Endodermal cell (in vitro differentiated cells): ENCODE results near the gene WDR38. TPM values are rescaled to one million over a fixed set of nuclear protein-coding genes. Genes with fewer than 3 reads are reported as not detected.

Experiments used
- DNase-seq: peaks from one replicate; pipeline ENCODE4 v3.0.0-alpha.2; 2017
- H3K27ac ChIP-seq: 2 replicates; pipeline ENCODE4 v1.5.1; 2013; ENCODE audit warnings: mild to moderate bottlenecking, low read depth, low read length, moderate library complexity
- H3K27me3 ChIP-seq: 2 replicates; pipeline ENCODE4 v1.6.1; 2013; ENCODE audit warnings: mild to moderate bottlenecking, low read length, moderate library complexity; ENCODE audit not compliant: insufficient read depth, control insufficient read depth, poor library complexity, severe bottlenecking
- H3K36me3 ChIP-seq: 2 replicates; pipeline ENCODE4 v1.7.0; 2013; ENCODE audit warnings: mild to moderate bottlenecking, low read length, moderate library complexity; ENCODE audit not compliant: control insufficient read depth, insufficient read depth
- H3K4me1 ChIP-seq: one replicate; pipeline ENCODE4 v1.7.0; 2013; ENCODE audit warnings: low read length; ENCODE audit not compliant: control insufficient read depth, insufficient read depth
- H3K4me3 ChIP-seq: 2 replicates; pipeline ENCODE4 v1.5.1; 2013; ENCODE audit warnings: mild to moderate bottlenecking, low read length, moderate library complexity
- H3K9ac ChIP-seq: 2 replicates; pipeline ENCODE4 v1.6.1; 2013; ENCODE audit warnings: mild to moderate bottlenecking, low read length, moderate library complexity; ENCODE audit not compliant: poor library complexity, severe bottlenecking; ENCODE audit errors: extremely low read depth
- H3K9me3 ChIP-seq: 2 replicates; pipeline ENCODE4 v1.6.1; 2013; ENCODE audit warnings: mild to moderate bottlenecking, low read length, moderate library complexity; ENCODE audit not compliant: control insufficient read depth
- H3K27ac Mint-ChIP-seq: 2 replicates; pipeline ENCODE4 v1.8.0; 2020; ENCODE audit warnings: mixed read lengths
- H3K27me3 Mint-ChIP-seq: 2 replicates; pipeline ENCODE4 v1.8.0; 2021; ENCODE audit warnings: mild to moderate bottlenecking, mixed read lengths; ENCODE audit not compliant: insufficient read depth
- H3K36me3 Mint-ChIP-seq: 2 replicates; pipeline ENCODE4 v1.8.0; 2020; ENCODE audit warnings: low read depth, mixed read lengths
- H3K4me1 Mint-ChIP-seq: 2 replicates; pipeline ENCODE4 v1.8.0; 2020; ENCODE audit warnings: mixed read lengths
- H3K4me3 Mint-ChIP-seq: 2 replicates; pipeline ENCODE4 v1.8.0; 2020; ENCODE audit warnings: mild to moderate bottlenecking, moderate library complexity, mixed read lengths
- H3K9me3 Mint-ChIP-seq: 2 replicates; pipeline ENCODE4 v1.8.0; 2020; ENCODE audit warnings: mild to moderate bottlenecking, mixed read lengths
- CTCF ChIP-seq: fragments of 200-600 bp; sonication (generic); conservative IDR thresholded peaks from 2 replicates; pipeline ENCODE4 v1.5.0; 2021; ENCODE audit warnings: antibody characterized with exemption, mild to moderate bottlenecking
- WGBS, 2 experiments: methylation state at CpG; one replicate each; pipeline versions ENCODE4 v1.1.5 to v1.1.7; 2013; ENCODE audit warnings: missing lambda C conversion rate in 2 of 2, mixed read lengths in 1 of 2; ENCODE audit not compliant: insufficient coverage in 1 of 2, insufficient read length in 1 of 2; 5-methylcytosine and 5-hydroxymethylcytosine counted together
- total RNA-seq, 2 donors: library from RNA; stranded (reverse); fragmentation: NEBNext Ultra II Directional in 1 of 2; extraction: Animal tissue kit (Norgen Biotek cat#: 25700) in 1 of 2; gene quantifications; 2 replicates in 1 of 2; 3 replicates in 1 of 2; pipeline ENCODE4 v1.2.1, GENCODE V29; 2021

Gene WDR38
- total RNA-seq, 2 donors from 2014 or later = not detected

DNA sequence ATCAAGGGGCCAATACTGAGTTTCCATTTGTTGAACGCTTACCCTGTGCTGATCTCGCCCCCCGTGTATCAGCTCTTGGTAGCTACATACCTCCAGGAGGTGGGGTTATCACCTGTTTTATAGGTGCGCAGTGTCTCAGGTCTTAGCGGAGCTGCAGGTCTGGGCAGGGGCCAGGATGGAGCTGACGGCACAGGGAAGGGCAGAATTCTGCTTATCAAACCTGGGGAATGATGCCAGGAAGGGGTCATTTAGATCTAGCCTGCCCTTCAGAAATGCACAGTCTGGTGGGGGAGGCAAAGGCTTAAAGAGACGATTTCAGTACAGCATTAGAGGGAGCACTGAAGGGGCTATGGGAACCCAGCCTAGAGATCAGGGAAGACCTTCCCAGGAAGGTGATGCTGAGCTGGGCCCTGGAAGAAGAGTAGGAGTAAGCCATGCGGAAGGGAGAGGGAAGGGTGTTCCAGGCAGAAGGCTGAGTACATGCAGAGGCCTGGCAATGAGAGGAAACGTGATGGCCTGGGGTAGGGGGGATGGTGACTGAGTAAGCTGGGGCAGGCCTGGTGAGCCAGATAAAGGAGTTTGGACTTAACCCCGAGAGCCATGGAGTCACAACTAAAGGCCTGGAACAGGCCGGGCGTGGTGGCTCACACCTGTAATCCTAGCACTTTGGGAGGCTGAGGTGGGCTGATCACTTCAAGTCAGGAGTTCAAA lies 44.9 kb upstream of the WDR38 start:
- Histone ChIP-seq H3K4me3 (no peak overlapping the region), H3K4me1 (peaks cover 7% of the 10 kb centered on the region), H3K36me3 (no peaks in the 10 kb centered on the region), H3K27me3 (no peaks in the 10 kb centered on the region), H3K9me3 (no peaks in the 10 kb centered on the region), H3K9ac (no peak overlapping the region), H3K27ac (peak overlapping the region; percentile 16)
- 96% methylated on average over 8 to 12 of the region's 12 CpGs for WGBS, 2 experiments
- H3K9me3 Mint-ChIP-seq = no peaks in the 10 kb centered on the region
- peak; percentile 49 for DNase-seq
- H3K27me3 Mint-ChIP-seq = no peaks in the 10 kb centered on the region
- peaks cover 19% of the 10 kb centered on the region for H3K36me3 Mint-ChIP-seq
- TF ChIP-seq CTCF = no peak
- peak overlapping the region; percentile 69 for H3K27ac Mint-ChIP-seq
- H3K4me1 Mint-ChIP-seq = peaks cover 18% of the 10 kb centered on the region
- H3K4me3 Mint-ChIP-seq = no peak overlapping the region

DNA sequence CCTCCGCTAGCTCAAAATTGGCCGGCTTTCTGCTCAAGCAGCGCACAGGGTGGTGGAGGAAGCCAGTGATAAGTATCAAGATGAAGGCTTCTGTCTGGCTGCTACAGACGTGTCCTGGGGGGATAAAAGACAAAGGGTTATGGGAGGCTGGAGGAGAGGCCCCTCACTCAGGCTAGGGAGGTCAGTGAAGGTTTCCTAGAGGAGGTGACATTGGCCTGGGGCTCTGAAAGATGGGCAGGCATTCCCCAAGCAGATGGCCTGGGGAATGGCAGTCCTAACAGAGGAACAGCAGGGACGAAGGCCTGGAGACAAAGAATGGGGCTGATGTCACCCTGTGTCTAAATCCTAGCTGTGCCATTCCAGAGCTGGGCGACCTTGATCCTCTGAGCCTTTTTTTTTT lies 44.0 kb upstream of the WDR38 start:
- H3K27ac ChIP-seq = peak overlapping the region; percentile 29
- H3K27ac Mint-ChIP-seq = peak overlapping the region; percentile 79

GRCh38 chr9:124809741-124810500 lies 43.3 kb upstream of the WDR38 start:
- no peak for TF ChIP-seq CTCF
- peaks cover 17% of the 10 kb centered on the region for H3K36me3 Mint-ChIP-seq
- no peaks in the 10 kb centered on the region for H3K27me3 Mint-ChIP-seq
- peak overlapping the region; percentile 85 for H3K27ac ChIP-seq
- no peaks in the 10 kb centered on the region for H3K27me3 ChIP-seq
- H3K27ac Mint-ChIP-seq = peak overlapping the region; percentile 96
- peaks cover 21% of the 10 kb centered on the region for H3K4me1 Mint-ChIP-seq
- DNase-seq = peak; percentile 44
- no peaks in the 10 kb centered on the region for H3K9me3 Mint-ChIP-seq
- no peak overlapping the region for H3K9ac ChIP-seq
- peaks cover 7% of the 10 kb centered on the region for H3K4me1 ChIP-seq
- H3K36me3 ChIP-seq = no peaks in the 10 kb centered on the region
- no peak overlapping the region for H3K4me3 ChIP-seq
- H3K9me3 ChIP-seq = no peaks in the 10 kb centered on the region
- 95% methylated on average over 53 to 60 of the region's 60 CpGs for WGBS, 2 experiments
- no peak overlapping the region for H3K4me3 Mint-ChIP-seq

More for the DNA sequence above, 44.0 kb upstream of the WDR38 start:
- Mint-ChIP-seq H3K27me3 (no peaks in the 10 kb centered on the region), H3K4me1 (peaks cover 21% of the 10 kb centered on the region), H3K9me3 (no peaks in the 10 kb centered on the region), H3K4me3 (no peak overlapping the region), H3K36me3 (peaks cover 19% of the 10 kb centered on the region)
- TF ChIP-seq CTCF = no peak
- peaks cover 7% of the 10 kb centered on the region for H3K4me1 ChIP-seq
- no peak overlapping the region for H3K9ac ChIP-seq
- H3K36me3 ChIP-seq = no peaks in the 10 kb centered on the region
- no peaks in the 10 kb centered on the region for H3K27me3 ChIP-seq
- DNase-seq = peak; percentile 44
- 94 to 95% methylated on average over 6 of the region's 6 CpGs for WGBS, 2 experiments
- H3K9me3 ChIP-seq = no peaks in the 10 kb centered on the region
- no peak overlapping the region for H3K4me3 ChIP-seq
